GM23338 (cell line): ENCODE data around the gene ASAP2. TPM values are rescaled to one million over a fixed set of nuclear protein-coding genes. Genes with fewer than 3 reads are reported as not detected.

Experiments
- ATAC-seq: fragments of 200-7000 bp; cut with Tn5 transposase; 3 replicates; pipeline ENCODE4 v1.9.1; 2020
- DNase-seq: peaks from one replicate; pipeline ENCODE4 v3.0.0-alpha.2; 2015; ENCODE audit warnings: low spot score
- H2AFZ ChIP-seq: fragments of 200-600 bp; sonication (generic); 2 replicates; pipeline ENCODE4 v1.8.0; 2016; ENCODE audit warnings: antibody characterized with exemption, mild to moderate bottlenecking, moderate library complexity
- H3F3A ChIP-seq: fragments of 200-600 bp; sonication (generic); replicated peaks from 2 replicates; pipeline ENCODE4 v1.8.0; 2017; ENCODE audit warnings: antibody characterized with exemption, mixed run types, low read depth
- H3K27ac ChIP-seq: fragments of 200-600 bp; sonication (generic); 2 replicates; pipeline ENCODE4 v1.6.1; 2016; ENCODE audit warnings: low read depth
- H3K27me3 ChIP-seq: fragments of 200-600 bp; sonication (generic); 2 replicates; pipeline ENCODE4 v1.8.0; 2016; ENCODE audit warnings: mild to moderate bottlenecking, mixed run types, moderate library complexity; ENCODE audit not compliant: insufficient read depth
- H3K36me3 ChIP-seq: fragments of 200-600 bp; sonication (generic); 2 replicates; pipeline ENCODE4 v1.8.0; 2016; ENCODE audit warnings: mild to moderate bottlenecking; ENCODE audit not compliant: insufficient read depth
- H3K4me1 ChIP-seq: fragments of 200-600 bp; sonication (generic); 2 replicates; pipeline ENCODE4 v1.8.0; 2016; ENCODE audit warnings: mild to moderate bottlenecking, moderate library complexity; ENCODE audit not compliant: insufficient read depth
- H3K4me2 ChIP-seq: fragments of 200-600 bp; sonication (generic); 2 replicates; pipeline ENCODE4 v1.7.1; 2017; ENCODE audit warnings: mixed run types
- H3K4me3 ChIP-seq: fragments of 200-600 bp; sonication (generic); 2 replicates; pipeline ENCODE4 v1.6.1; 2016; ENCODE audit warnings: mixed run types
- H3K79me2 ChIP-seq: fragments of 200-600 bp; sonication (generic); replicated peaks from 2 replicates; pipeline ENCODE4 v1.8.0; 2017; ENCODE audit warnings: mild to moderate bottlenecking; ENCODE audit not compliant: insufficient read depth
- H3K9me2 ChIP-seq: fragments of 200-600 bp; sonication (generic); 2 replicates; pipeline ENCODE4 v1.8.0; 2017; ENCODE audit not compliant: insufficient read depth
- H4K20me1 ChIP-seq: fragments of 200-600 bp; sonication (generic); replicated peaks from 2 replicates; pipeline ENCODE4 v1.8.0; 2017; ENCODE audit warnings: mild to moderate bottlenecking; ENCODE audit not compliant: insufficient read depth
- H3K27ac Mint-ChIP-seq: 2 replicates; pipeline ENCODE4 v1.8.0; 2020; ENCODE audit warnings: inconsistent platforms, mild to moderate bottlenecking, moderate library complexity, mixed read lengths
- H3K27me3 Mint-ChIP-seq: 3 replicates; pipeline ENCODE4 v1.8.0; 2022; ENCODE audit warnings: low read depth, mild to moderate bottlenecking, moderate library complexity, mixed read lengths, inconsistent platforms; ENCODE audit not compliant: insufficient read depth, poor library complexity
- H3K36me3 Mint-ChIP-seq: 3 replicates; pipeline ENCODE4 v1.8.0; 2021; ENCODE audit warnings: low read depth, mild to moderate bottlenecking, inconsistent platforms, moderate library complexity, mixed read lengths
- H3K4me1 Mint-ChIP-seq: 3 replicates; pipeline ENCODE4 v1.8.0; 2020; ENCODE audit warnings: mild to moderate bottlenecking, inconsistent platforms, mixed read lengths
- H3K4me3 Mint-ChIP-seq: 3 replicates; pipeline ENCODE4 v1.8.0; 2021; ENCODE audit warnings: moderate library complexity, mild to moderate bottlenecking, inconsistent platforms, mixed read lengths
- H3K9me3 Mint-ChIP-seq: 3 replicates; pipeline ENCODE4 v1.8.0; 2020; ENCODE audit warnings: moderate library complexity, mild to moderate bottlenecking, inconsistent platforms, mixed read lengths
- CREB1 ChIP-seq: fragments of 250-450 bp; sonication (Bioruptor Pico); IDR thresholded peaks from 2 replicates; pipeline ENCODE4 v1.5.0; 2020; ENCODE audit warnings: low read depth, mild to moderate bottlenecking, moderate library complexity
- EZH2 ChIP-seq: fragments of 200-600 bp; sonication (generic); IDR thresholded peaks from one replicate; pipeline ENCODE4 v1.8.0; 2017; ENCODE audit warnings: antibody characterized with exemption, mild to moderate bottlenecking, low read depth; ENCODE audit not compliant: unreplicated experiment
- JUNB ChIP-seq: IDR thresholded peaks from one replicate; pipeline ENCODE4 v1.6.1; 2016; ENCODE audit warnings: antibody characterized with exemption; ENCODE audit not compliant: unreplicated experiment
- NANOG ChIP-seq: IDR thresholded peaks from 2 replicates; pipeline ENCODE4 v1.6.1; 2016; ENCODE audit warnings: antibody characterized with exemption, borderline replicate concordance
- POLR2AphosphoS5 ChIP-seq: IDR thresholded peaks from 2 replicates; pipeline ENCODE4 v1.6.1; 2016; ENCODE audit warnings: antibody characterized with exemption, low read depth
- STAT1 ChIP-seq: IDR thresholded peaks from one replicate; pipeline ENCODE4 v1.6.1; 2016; ENCODE audit warnings: antibody characterized with exemption; ENCODE audit not compliant: unreplicated experiment
- ZNF114 ChIP-seq: fragments of 250-450 bp; sonication (Bioruptor Pico); IDR thresholded peaks from 2 replicates; pipeline ENCODE4 v1.5.0; 2020; ENCODE audit warnings: mild to moderate bottlenecking, moderate library complexity
- ZNF331 ChIP-seq: fragments of 250-450 bp; sonication (Bioruptor Pico); IDR thresholded peaks from 2 replicates; pipeline ENCODE4 v1.5.0; 2020; ENCODE audit warnings: low read depth, mild to moderate bottlenecking, moderate library complexity
- polyA plus RNA-seq: library from polyadenylated mRNA; unstranded; fragments of >200 nt; fragmentation: Nextera tagmentation; extraction: Ambion mirVana; gene quantifications from 2 replicates; pipeline ENCODE4 v1.2.1, GENCODE V29; 2016
- total RNA-seq: library from RNA; depleted of rRNA; stranded (reverse); fragments of >200 nt; shearing (Covaris generic); gene quantifications from 2 replicates; pipeline ENCODE4 v1.2.3, GENCODE V29; 2014
- TF ChIP-seq, protein P1 (sequence below): IDR thresholded peaks from one replicate; pipeline ENCODE4 v1.6.1; 2018; ENCODE audit warnings: antibody characterized with exemption; ENCODE audit not compliant: unreplicated experiment
- TF ChIP-seq, protein P2 (sequence below), 2 experiments: fragments of 200-600 bp in 1 of 2; sonication (generic) in 1 of 2; conservative IDR thresholded peaks; 2 replicates each; pipeline versions ENCODE4 v1.5.1 to v1.6.1; 2016 to 2017; ENCODE audit warnings: antibody characterized with exemption in 2 of 2, low read depth in 2 of 2, mild to moderate bottlenecking in 2 of 2, moderate library complexity in 1 of 2
- TF ChIP-seq, protein P3 (sequence below): IDR thresholded peaks from 2 replicates; pipeline ENCODE4 v1.6.1; 2016; ENCODE audit warnings: antibody characterized with exemption

The ASAP2 gene
- total and polyA plus RNA-seq, 2 experiments from 2014 or later: 2.6 to 15.6 TPM

DNA sequence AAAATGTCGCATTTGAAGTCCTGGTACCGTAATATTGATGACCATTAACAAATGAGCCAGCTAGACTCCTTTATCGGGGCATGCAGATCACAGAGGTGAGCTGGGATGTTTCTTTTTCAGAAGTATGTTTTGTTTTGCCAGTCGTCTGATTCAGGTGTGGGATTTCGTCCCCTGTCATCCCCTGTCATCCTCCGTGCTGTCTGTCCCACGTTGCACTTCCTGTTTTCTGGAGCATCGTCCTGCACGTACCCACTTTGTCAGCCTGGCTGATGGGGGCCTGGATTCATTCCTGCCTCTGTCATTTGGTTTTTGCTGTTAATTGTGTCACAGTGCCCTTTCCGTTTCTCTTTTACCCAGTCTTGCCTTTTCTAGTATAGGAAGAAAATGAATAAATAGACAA, 72.8 kb downstream of the ASAP2 start:
- H3K36me3 Mint-ChIP-seq: no peaks in the 10 kb centered on the region; the same call in 2 of the 3 replicates
- Histone ChIP-seq H3K27me3 (no peaks in the 10 kb centered on the region), H3K36me3 (no peaks in the 10 kb centered on the region), H2AFZ (no peak overlapping the region), H4K20me1 (peaks cover 5% of the 10 kb centered on the region), H3K79me2 (peaks cover 17% of the 10 kb centered on the region), H3K27ac (no peak overlapping the region), H3K4me2 (no peak overlapping the region), H3K4me3 (no peak overlapping the region), H3K9me2 (no peaks in the 10 kb centered on the region), H3F3A (0 out of 2 replicates have a peak, but pooled peaks cover 3% of the 10 kb centered on the region), H3K4me1 (peaks cover 16% of the 10 kb centered on the region)
- H3K27ac Mint-ChIP-seq: no peak overlapping the region
- TF ChIP-seq NANOG (no peak), CREB1 (no peak), JUNB (no peak), POLR2AphosphoS5 (no peak), ZNF114 (no peak), STAT1 (no peak), EZH2 (no peak)
- TF ChIP-seq, protein P1, sequence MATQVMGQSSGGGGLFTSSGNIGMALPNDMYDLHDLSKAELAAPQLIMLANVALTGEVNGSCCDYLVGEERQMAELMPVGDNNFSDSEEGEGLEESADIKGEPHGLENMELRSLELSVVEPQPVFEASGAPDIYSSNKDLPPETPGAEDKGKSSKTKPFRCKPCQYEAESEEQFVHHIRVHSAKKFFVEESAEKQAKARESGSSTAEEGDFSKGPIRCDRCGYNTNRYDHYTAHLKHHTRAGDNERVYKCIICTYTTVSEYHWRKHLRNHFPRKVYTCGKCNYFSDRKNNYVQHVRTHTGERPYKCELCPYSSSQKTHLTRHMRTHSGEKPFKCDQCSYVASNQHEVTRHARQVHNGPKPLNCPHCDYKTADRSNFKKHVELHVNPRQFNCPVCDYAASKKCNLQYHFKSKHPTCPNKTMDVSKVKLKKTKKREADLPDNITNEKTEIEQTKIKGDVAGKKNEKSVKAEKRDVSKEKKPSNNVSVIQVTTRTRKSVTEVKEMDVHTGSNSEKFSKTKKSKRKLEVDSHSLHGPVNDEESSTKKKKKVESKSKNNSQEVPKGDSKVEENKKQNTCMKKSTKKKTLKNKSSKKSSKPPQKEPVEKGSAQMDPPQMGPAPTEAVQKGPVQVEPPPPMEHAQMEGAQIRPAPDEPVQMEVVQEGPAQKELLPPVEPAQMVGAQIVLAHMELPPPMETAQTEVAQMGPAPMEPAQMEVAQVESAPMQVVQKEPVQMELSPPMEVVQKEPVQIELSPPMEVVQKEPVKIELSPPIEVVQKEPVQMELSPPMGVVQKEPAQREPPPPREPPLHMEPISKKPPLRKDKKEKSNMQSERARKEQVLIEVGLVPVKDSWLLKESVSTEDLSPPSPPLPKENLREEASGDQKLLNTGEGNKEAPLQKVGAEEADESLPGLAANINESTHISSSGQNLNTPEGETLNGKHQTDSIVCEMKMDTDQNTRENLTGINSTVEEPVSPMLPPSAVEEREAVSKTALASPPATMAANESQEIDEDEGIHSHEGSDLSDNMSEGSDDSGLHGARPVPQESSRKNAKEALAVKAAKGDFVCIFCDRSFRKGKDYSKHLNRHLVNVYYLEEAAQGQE: no peak
- TF ChIP-seq, protein P2, sequence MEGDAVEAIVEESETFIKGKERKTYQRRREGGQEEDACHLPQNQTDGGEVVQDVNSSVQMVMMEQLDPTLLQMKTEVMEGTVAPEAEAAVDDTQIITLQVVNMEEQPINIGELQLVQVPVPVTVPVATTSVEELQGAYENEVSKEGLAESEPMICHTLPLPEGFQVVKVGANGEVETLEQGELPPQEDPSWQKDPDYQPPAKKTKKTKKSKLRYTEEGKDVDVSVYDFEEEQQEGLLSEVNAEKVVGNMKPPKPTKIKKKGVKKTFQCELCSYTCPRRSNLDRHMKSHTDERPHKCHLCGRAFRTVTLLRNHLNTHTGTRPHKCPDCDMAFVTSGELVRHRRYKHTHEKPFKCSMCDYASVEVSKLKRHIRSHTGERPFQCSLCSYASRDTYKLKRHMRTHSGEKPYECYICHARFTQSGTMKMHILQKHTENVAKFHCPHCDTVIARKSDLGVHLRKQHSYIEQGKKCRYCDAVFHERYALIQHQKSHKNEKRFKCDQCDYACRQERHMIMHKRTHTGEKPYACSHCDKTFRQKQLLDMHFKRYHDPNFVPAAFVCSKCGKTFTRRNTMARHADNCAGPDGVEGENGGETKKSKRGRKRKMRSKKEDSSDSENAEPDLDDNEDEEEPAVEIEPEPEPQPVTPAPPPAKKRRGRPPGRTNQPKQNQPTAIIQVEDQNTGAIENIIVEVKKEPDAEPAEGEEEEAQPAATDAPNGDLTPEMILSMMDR (conservative IDR thresholded peaks at IDR 0.05; ENCODE audit: low read depth in 2 of 2): no peak
- TF ChIP-seq, protein P3, sequence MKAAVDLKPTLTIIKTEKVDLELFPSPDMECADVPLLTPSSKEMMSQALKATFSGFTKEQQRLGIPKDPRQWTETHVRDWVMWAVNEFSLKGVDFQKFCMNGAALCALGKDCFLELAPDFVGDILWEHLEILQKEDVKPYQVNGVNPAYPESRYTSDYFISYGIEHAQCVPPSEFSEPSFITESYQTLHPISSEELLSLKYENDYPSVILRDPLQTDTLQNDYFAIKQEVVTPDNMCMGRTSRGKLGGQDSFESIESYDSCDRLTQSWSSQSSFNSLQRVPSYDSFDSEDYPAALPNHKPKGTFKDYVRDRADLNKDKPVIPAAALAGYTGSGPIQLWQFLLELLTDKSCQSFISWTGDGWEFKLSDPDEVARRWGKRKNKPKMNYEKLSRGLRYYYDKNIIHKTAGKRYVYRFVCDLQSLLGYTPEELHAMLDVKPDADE: no peak
- peaks cover 8% of the 10 kb centered on the region for H3K27me3 Mint-ChIP-seq
- H3K9me3 Mint-ChIP-seq: no peaks in the 10 kb centered on the region
- no peak overlapping the region for H3K4me3 Mint-ChIP-seq
- no peak for ATAC-seq
- H3K4me1 Mint-ChIP-seq: peaks cover 44% of the 10 kb centered on the region
- no peak for DNase-seq

DNA sequence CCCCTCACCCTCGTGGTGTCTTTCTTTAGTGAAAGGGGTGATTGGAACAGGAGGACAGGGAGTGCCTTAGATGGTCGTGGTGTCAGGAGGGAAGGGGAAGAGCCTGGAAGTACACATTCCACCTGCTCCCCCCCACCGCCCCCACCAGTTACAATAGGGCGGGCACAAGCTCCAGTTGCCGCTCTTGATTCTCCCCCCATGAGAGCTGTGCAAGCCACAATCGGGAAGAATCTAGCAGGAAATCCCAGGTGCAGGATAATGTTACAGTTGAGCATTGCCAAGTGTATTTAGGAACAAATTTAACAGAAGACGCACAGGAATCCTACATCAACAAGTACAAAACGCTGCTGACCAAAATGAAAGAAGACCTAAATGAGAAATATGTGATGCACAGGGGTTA, 73.6 kb downstream of the ASAP2 start:
- H3K9me3 Mint-ChIP-seq: no peaks in the 10 kb centered on the region
- no peaks in the 10 kb centered on the region for H3K36me3 ChIP-seq
- H3K4me2 ChIP-seq: no peak overlapping the region
- peak overlapping the region; percentile 27; the same call in 1 of the 2 replicates for H3K27ac Mint-ChIP-seq
- no peak for ATAC-seq
- H3K79me2 ChIP-seq: peaks cover 9% of the 10 kb centered on the region
- peaks cover 5% of the 10 kb centered on the region for H4K20me1 ChIP-seq
- DNase-seq: no peak
- peaks cover 8% of the 10 kb centered on the region for H3K4me1 ChIP-seq
- no peaks in the 10 kb centered on the region for H3K9me2 ChIP-seq
- no peak overlapping the region for H3K4me3 Mint-ChIP-seq
- H3K36me3 Mint-ChIP-seq: no peaks in the 10 kb centered on the region; the same call in 2 of the 3 replicates
- peaks cover 36% of the 10 kb centered on the region for H3K4me1 Mint-ChIP-seq
- H2AFZ ChIP-seq: no peak overlapping the region
- no peak overlapping the region for H3K4me3 ChIP-seq
- H3K27me3 Mint-ChIP-seq: peaks cover 8% of the 10 kb centered on the region
- no peaks in the 10 kb centered on the region for H3K27me3 ChIP-seq
- H3F3A ChIP-seq: 0 out of 2 replicates have a peak, but pooled peaks cover 1% of the 10 kb centered on the region
- H3K27ac ChIP-seq: no peak overlapping the region
- no peak for TF ChIP-seq EZH2
- TF ChIP-seq, protein P3: no peak
- TF ChIP-seq ZNF114: no peak
- TF ChIP-seq CREB1: no peak
- no peak for TF ChIP-seq ZNF331 (CRISPR knock-in tag)
- TF ChIP-seq, protein P2 (conservative IDR thresholded peaks at IDR 0.05; ENCODE audit: low read depth in 2 of 2): no peak
- no peak for TF ChIP-seq JUNB
